Uterus (tissue), 4 donors: ENCODE measurements around the gene MPZL3. TPM values are rescaled to one million over a fixed set of nuclear protein-coding genes. Genes with fewer than 3 reads are reported as not detected.

Experiments used
- DNase-seq, 2 donors: peaks; one replicate each; pipeline ENCODE4 v3.0.0-alpha.2; 2019 to 2020
- H3K27ac ChIP-seq, 2 donors: fragments of 200-600 bp; sonication (generic); 1 replicate in 1 of 2; 2 replicates in 1 of 2; pipeline ENCODE4 v1.5.1; 2016 to 2018
- H3K27me3 ChIP-seq, 2 donors: fragments of 200-600 bp; sonication (generic); one replicate each; pipeline ENCODE4 v1.5.1; 2018 to 2019; ENCODE audit warnings: control low read depth in 1 of 2
- H3K36me3 ChIP-seq, 2 donors: fragments of 200-600 bp; sonication (generic); one replicate each; pipeline ENCODE4 v1.5.1; 2019; ENCODE audit warnings: control low read depth in 1 of 2
- H3K4me1 ChIP-seq, 2 donors: fragments of 200-600 bp; sonication (generic); one replicate each; pipeline ENCODE4 v1.5.1; 2018 to 2019; ENCODE audit warnings: control low read depth in 1 of 2
- H3K4me3 ChIP-seq, 2 donors: fragments of 200-600 bp; sonication (generic); 1 replicate in 1 of 2; 2 replicates in 1 of 2; pipeline ENCODE4 v1.5.1; 2018 to 2019; ENCODE audit warnings: mild to moderate bottlenecking in 1 of 2
- H3K9me3 ChIP-seq, 2 donors: fragments of 200-600 bp; sonication (generic); one replicate each; pipeline ENCODE4 v1.5.1; 2019; ENCODE audit warnings: control low read depth in 1 of 2
- CTCF ChIP-seq, 4 experiments: fragments of 200-600 bp in 2 of 4; fragments of 450-650 bp in 2 of 4; sonication (generic) in 2 of 4; IDR thresholded peaks; one replicate each; pipeline ENCODE4 v1.5.1; 2016 to 2019; ENCODE audit warnings: antibody characterized with exemption in 4 of 4, mild to moderate bottlenecking in 2 of 4, moderate library complexity in 1 of 4
- POLR2A ChIP-seq, 2 donors: fragments of 450-650 bp; IDR thresholded peaks; one replicate each; pipeline ENCODE4 v1.6.1; 2016; ENCODE audit warnings: antibody characterized with exemption in 2 of 2, mild to moderate bottlenecking in 1 of 2, moderate library complexity in 1 of 2
- intact Hi-C: fragments of 100-400 bp; cut with DNase I; formaldehyde crosslinking; loops from one replicate; pipeline ENCODE4 v1.15.1; 2023; ENCODE audit warnings: low total_unique reads
- total RNA-seq, 4 donors: library from RNA; depleted of rRNA in 3 of 4; stranded (reverse); fragments of >200 nt in 3 of 4; gene quantifications; one replicate each; pipeline versions ENCODE4 v1.1.0 to v1.2.4, GENCODE V29; 2014 to 2023
- donor health status: DM: yes; HTN: yes; CAD: no.

MPZL3 gene
- total RNA-seq, 4 donors from 2014 or later: 0.26 to 8.3 (median 3.3) TPM

- H3K27ac ChIP-seq: peak overlapping the region; percentile 30 to 64
- peak; percentile 22 to 62 for DNase-seq
- peaks cover 0 to 11% of the 10 kb centered on the region in 2 donors for H3K27me3 ChIP-seq
- H3K4me1 ChIP-seq: no peaks in the 10 kb centered on the region
- no peaks in the 10 kb centered on the region for H3K9me3 ChIP-seq
- H3K36me3 ChIP-seq: no peaks in the 10 kb centered on the region
- H3K4me3 ChIP-seq: no peak overlapping the region
- intact Hi-C loops: no loop called here
- TF ChIP-seq POLR2A (IDR thresholded peaks at IDR 0.05) (no peak), CTCF (IDR thresholded peaks at IDR 0.05) (no peak)
Measured at GRCh38 chr11:118265954-118266353, 13.8 kb upstream of the MPZL3 start.

GRCh38 chr11:118264569-118265465 lies 12.7 kb upstream of the MPZL3 start:
- Histone ChIP-seq H3K36me3 (no peaks in the 10 kb centered on the region), H3K4me1 (no peaks in the 10 kb centered on the region), H3K9me3 (no peaks in the 10 kb centered on the region), H3K4me3 (peak overlapping the region in 1 of 2 donors; percentile 18), H3K27ac (peak overlapping the region; percentile 23 to 48), H3K27me3 (peaks cover 0 to 11% of the 10 kb centered on the region in 2 donors)
- intact Hi-C loops: no loop called here
- no peak for TF ChIP-seq CTCF (IDR thresholded peaks at IDR 0.05)
- no peak for TF ChIP-seq POLR2A (IDR thresholded peaks at IDR 0.05)
- DNase-seq: no peak

GRCh38 chr11:118263695-118264568 lies 11.8 kb upstream of the MPZL3 start, which contains the start of gene MPZL2:
TSS of gene MPZL2 (minus strand) at chr11:118264297. CDS start at chr11:118264153, 144 bp downstream.
- intact Hi-C loops: no loop called here
- Histone ChIP-seq H3K27me3 (peaks cover 0 to 11% of the 10 kb centered on the region in 2 donors), H3K27ac (peak within 1 kb of the TSS; percentile 48 to 51), H3K4me3 (peak within 1 kb of the TSS; percentile 13 to 18), H3K36me3 (no peaks in the 10 kb centered on the region), H3K4me1 (no peaks in the 10 kb centered on the region), H3K9me3 (no peaks in the 10 kb centered on the region)
- peak in 1 of 2 donors; percentile 31 for DNase-seq
- TF ChIP-seq CTCF (IDR thresholded peaks at IDR 0.05) (no peak), POLR2A (IDR thresholded peaks at IDR 0.05) (peak; percentile 22 to 44)

GRCh38 chr11:118263112-118263511 lies 10.9 kb upstream of the MPZL3 start:
- DNase-seq: no peak
- Histone ChIP-seq H3K4me3 (peak overlapping the region in 1 of 2 donors; percentile 18), H3K27ac (peak overlapping the region; percentile 48 to 51), H3K4me1 (no peaks in the 10 kb centered on the region), H3K27me3 (peaks cover 0 to 11% of the 10 kb centered on the region in 2 donors), H3K36me3 (no peaks in the 10 kb centered on the region), H3K9me3 (no peaks in the 10 kb centered on the region)
- intact Hi-C loops: no loop called here
- TF ChIP-seq POLR2A (IDR thresholded peaks at IDR 0.05): no peak
- no peak for TF ChIP-seq CTCF (IDR thresholded peaks at IDR 0.05)
